Bone marrow (tissue), 2 donors: ENCODE results near the gene LRP1.
A peak's percentile ranks its signal among the peaks of the same experiment; 100 is the strongest.

ENCODE experiments used
- DNase-seq, 2 donors: peaks; one replicate each; lab custom pipeline; 2025; lab: John Stamatoyannopoulos, UW

The LRP1 gene

DNA sequence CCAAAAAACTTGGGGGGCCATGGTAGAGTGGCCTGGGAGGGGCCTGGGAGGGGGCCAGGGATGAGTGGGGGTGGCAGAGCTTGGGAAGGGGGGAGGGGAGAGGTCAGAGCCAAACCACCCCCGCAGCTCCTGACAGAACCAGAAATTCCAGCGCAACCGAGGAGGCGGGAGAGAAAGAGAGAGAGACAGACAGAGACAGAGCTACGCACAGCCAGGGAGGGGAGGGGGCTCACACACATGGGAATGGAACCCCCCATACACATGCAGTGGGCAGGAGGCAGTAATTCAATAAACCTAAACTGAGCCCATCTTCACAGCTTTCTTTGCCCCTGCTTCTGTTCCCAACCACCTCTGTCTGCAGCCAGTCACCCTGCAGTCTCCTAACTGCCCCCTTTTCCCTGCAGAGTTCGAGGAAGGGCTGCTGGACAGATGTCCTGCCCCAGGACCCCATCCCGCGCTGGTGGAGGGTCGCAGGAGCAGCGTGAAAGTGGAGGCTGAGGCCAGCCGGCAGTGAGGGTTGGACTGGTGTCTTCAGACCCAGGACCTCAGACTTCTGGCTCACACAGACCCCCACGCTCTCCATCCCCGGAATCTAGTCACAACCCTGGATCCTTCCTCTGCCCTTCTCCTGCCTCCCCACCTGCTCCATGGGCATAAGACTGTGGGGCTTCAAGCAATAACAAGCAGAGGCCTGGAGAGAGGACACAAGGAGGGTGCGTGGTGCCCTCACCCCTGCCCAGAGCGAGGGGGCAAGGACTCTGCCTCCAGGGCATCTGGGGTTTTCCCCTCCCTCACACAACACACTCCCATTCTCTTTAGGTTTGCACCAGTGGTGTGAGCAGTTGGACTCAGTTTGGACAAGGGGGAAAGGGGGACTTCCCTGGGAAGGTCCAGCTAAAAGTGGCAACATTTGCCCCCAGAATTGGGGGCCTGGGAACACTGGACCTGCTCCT, 33.8 kb upstream of the LRP1 start:
- DNase-seq = no peak

- DNase-seq = no peak
These were observed 32.8 kb upstream of the LRP1 start for GRCh38 chr12:57095440-57095839.

DNA sequence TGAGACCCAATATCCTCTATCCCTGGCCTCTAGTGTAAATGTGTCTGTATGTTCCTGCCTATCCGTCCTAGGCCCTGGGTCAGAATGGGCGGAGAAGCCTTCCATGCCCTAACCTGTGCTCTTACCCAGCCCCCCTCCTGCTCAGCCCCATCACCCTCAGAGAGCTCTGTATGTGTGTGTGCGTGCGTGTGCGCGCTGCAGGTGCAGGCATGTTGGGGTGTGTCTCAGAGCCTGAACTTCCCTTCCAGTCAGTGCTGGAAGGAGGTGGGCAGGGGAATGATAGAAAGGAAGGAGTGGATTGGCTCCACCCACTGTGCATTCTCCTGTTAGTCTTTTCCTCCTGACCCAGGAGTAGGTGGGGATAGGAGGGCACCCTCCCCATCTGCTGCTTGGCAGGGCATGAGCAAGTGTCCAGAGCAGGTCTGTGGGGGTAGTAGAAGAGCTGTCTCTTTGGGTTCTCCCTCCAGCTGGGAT, 32.1 kb upstream of the LRP1 start:
- DNase-seq = no peak

GRCh38 chr12:57096748-57097553, 31.3 kb upstream of the LRP1 start:
- DNase-seq = no peak

DNA sequence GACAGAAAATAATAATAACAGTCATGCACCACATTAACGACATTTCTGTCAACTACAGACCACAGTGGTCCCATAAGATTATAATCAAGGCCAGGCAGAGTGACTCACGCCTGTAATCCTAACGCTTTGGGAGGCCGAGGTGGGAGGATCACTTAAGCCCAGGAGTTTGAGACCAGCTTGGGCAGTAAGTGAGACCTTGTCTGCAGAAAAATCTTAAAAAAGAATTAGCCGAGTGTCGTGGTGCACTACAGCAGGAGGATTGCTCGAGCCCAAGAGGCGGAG, 30.8 kb upstream of the LRP1 start:
- DNase-seq = no peak

GRCh38 chr12:57098546-57098945, 29.7 kb upstream of the LRP1 start:
- no peak for DNase-seq

DNA sequence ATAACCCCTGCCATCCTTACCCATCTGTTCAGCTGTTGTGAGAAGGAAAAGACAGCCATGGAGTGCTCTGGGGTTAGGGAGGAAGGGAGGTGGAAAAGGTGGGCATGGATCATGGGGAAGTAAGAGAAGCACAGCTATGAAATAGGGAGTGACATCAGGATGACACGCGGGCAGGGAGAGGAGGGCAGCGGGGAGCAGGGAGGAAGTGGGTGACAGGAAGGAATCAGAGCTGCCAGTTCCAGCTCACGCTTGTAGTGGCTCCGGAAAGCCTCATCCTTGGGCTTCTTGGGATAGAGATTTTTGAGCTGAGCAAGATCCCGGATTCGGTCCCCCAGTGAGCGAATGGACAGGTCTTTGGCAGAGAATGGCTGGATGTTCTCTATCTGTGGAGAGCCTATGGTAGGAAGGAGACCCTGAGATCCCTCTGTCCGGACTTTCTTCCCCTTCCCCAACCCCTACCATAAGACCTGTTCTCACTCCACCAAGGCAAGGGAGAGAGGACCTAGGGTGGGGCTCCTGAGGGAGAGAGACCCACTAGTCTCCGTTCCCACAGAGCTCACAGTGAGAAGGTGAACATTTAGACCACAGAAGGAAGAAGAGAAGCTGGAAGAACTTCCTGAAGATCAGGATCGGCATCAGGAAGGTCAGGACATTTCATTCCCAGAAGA, 29.1 kb upstream of the LRP1 start:
- no peak for DNase-seq

- no peak for DNase-seq
These were observed 28.5 kb upstream of the LRP1 start for GRCh38 chr12:57099766-57100165.

DNA sequence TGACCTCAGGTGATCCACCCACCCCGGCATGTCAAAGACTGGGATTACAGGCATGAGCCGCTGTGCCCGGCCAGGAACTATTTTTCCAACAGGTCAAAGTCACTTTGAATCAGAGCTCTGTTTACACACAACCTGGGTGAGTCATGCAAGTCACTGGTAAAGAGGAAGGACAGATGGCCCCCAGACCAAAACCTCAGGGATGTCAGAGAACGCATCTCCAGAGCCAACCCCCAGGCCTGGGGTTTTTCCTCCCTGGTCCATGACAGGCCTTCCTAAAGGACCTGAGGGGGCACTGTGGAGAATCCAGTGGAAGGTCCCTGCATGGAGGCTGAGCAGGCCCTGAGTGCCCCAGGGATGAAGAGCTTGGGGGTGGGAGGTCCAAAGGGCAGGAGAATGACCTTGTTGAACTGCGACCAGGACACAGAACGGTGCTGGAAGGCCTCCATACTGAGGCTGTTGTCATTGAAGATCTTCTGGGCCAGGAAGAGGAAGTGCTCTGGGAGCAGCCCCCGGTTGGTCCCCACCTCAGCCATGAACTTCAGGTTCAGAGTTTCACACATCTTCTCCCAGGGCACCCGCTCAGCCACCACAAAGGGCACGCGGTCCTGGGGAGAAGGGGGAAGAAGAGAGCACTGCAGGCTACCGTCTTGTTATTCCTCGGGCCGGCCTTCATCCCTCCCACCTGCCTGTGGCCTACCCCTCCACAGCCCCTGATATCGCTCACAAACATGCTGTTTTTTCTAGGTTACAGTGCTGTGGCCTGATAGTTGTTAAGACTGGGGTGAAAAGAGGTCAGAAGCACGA, 26.2 kb upstream of the LRP1 start:
- no peak for DNase-seq

- DNase-seq = no peak
These were observed 24.4 kb upstream of the LRP1 start for GRCh38 chr12:57103856-57104255.

- no peak for DNase-seq
These were observed 23.9 kb upstream of the LRP1 start for GRCh38 chr12:57104292-57104910.

DNA sequence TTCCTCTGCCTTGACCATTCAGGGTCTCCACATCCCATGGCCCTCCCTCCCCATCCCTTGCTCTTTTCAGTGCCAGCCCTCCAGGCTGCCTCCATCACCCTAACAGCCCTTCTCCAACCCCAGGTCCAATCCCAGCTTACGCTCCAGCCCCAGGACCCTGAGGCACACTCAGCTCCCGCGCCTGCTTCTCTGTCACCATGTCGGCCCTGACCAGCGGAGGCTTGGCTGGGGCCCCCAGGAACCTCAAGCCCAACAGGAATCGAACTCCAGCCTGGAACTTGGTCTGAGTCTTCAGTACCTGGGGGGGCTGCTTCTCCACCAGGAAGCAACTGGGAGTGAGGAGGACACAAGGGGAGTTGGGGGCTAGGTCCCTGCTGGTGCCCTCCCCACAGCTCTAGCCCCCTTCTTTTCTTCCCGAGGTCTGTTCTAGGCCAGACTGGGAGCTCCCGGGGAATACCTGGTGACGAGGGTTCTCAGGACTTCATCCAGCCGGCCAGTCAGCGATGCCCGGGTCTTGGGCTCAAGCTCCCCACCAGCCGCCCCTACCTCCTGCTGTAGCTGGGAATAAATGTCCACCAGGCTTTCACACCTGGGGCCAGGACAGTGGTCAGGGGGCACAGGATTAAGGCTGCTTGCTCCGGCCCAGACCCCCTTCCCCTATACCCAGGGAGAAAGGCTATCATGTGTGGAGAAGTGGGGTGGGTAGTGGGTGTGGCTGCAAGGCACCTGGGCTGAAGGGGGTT, 23.1 kb upstream of the LRP1 start:
- DNase-seq = no peak

GRCh38 chr12:57106021-57106708, 22.1 kb upstream of the LRP1 start:
- no peak for DNase-seq

- DNase-seq = no peak
These were observed 20.7 kb upstream of the LRP1 start for GRCh38 chr12:57107456-57108155.

GRCh38 chr12:57109207-57110103, 18.8 kb upstream of the LRP1 start:
- DNase-seq = no peak

DNA sequence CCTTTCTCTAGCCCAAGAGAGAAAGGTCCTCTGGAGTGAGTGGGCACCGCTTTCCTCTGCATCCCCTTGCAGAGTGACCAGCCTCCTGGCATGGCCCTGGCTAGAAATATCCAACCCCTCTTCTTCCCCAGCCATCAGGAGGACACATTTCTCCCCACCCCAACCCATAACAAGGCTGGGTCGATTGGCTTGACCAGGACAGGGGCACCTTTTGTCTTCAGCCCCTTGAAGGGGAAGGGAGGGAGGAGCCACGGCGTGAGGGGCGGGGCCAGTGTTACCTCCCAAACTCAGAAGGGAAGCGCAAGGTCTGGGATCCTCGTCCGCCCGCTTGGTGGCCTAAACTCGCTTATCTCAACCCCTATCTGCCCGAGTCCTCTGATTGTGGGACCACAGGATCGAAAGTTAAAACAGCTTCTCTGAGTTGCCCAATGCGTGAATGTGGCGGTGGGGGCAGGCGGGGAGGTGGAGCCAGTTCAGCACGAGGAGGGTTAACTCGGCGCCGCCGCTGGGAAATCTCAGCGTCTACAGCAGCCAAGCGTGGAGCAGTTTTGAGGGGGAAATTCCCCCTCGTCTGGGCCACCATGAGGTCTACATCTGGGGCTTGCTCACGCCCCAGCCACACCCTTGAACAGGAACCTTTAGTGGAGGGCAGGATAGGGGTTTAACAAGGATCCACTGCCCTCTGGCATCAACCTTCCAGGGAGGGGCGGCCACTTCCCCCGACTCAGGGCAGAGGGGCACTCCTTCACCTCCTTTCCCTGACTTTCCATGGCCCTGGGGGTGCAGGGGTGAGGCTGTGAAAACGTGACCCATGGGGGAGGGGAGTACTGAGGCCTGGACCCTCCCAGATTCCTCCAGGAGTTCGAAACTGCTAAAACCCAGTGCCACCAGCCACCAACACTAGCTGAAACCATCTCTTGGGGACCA, 17.9 kb upstream of the LRP1 start:
- DNase-seq = peak in 1 of 2 donors; percentile 48
